Liver (tissue), 9 donors: Measurements from ENCODE around the gene CEP120. TPM values are rescaled to one million over a fixed set of nuclear protein-coding genes. Genes with fewer than 3 reads are reported as not detected.
"Not testable (repeated sequence)": the region's sequence is repeated elsewhere in the genome, so short reads cannot be mapped to it uniquely, and the experiment has no call there.

Experiments
- DNase-seq: peaks from one replicate; pipeline ENCODE4 v3.0.0-alpha.2; 2017; ENCODE audit warnings: low spot score
- H3K27ac ChIP-seq, 2 donors: one replicate each; pipeline ENCODE4 v1.7.0; 2013; ENCODE audit warnings: inconsistent platforms in 2 of 2, low read length in 2 of 2, control low read depth in 1 of 2, low read depth in 1 of 2, mild to moderate bottlenecking in 1 of 2
- H3K27me3 ChIP-seq, 4 donors: one replicate each; pipeline versions ENCODE4 v1.6.1 to v1.7.0; 2013; ENCODE audit warnings: low read length in 3 of 4, inconsistent platforms in 1 of 4, mild to moderate bottlenecking in 1 of 4, moderate library complexity in 1 of 4; ENCODE audit not compliant: control insufficient read depth in 4 of 4, insufficient read depth in 4 of 4
- H3K36me3 ChIP-seq, 4 donors: one replicate each; pipeline versions ENCODE4 v1.6.1 to v1.7.0; 2013; ENCODE audit warnings: low read length in 3 of 4, mild to moderate bottlenecking in 3 of 4, low read depth in 1 of 4, moderate library complexity in 1 of 4; ENCODE audit not compliant: control insufficient read depth in 4 of 4, insufficient read depth in 3 of 4
- H3K4me1 ChIP-seq, 4 donors: one replicate each; pipeline versions ENCODE4 v1.6.1 to v1.7.0; 2013; ENCODE audit warnings: low read length in 3 of 4, mild to moderate bottlenecking in 3 of 4, moderate library complexity in 1 of 4; ENCODE audit not compliant: control insufficient read depth in 4 of 4, insufficient read depth in 4 of 4
- H3K4me3 ChIP-seq, 3 donors: one replicate each; pipeline versions ENCODE4 v1.6.1 to v1.7.0; 2013; ENCODE audit warnings: low read length in 3 of 3, control low read depth in 1 of 3, low read depth in 1 of 3, mild to moderate bottlenecking in 1 of 3
- H3K9ac ChIP-seq, 2 donors: one replicate each; pipeline ENCODE4 v1.7.0; 2013; ENCODE audit warnings: low read length in 2 of 2, mild to moderate bottlenecking in 2 of 2, moderate library complexity in 2 of 2, control low read depth in 1 of 2, low read depth in 1 of 2
- H3K9me3 ChIP-seq, 4 donors: one replicate each; pipeline versions ENCODE4 v1.6.1 to v1.7.0; 2013; ENCODE audit warnings: low read length in 3 of 4; ENCODE audit not compliant: control insufficient read depth in 4 of 4
- EGR1 ChIP-seq, 2 donors: IDR thresholded peaks; 2 replicates each; pipeline ENCODE4 v1.6.1; 2016 to 2018; ENCODE audit warnings: antibody characterized with exemption in 2 of 2, low read depth in 2 of 2
- FOXA1 ChIP-seq: IDR thresholded peaks from 2 replicates; pipeline ENCODE4 v1.6.1; 2016; ENCODE audit warnings: antibody characterized with exemption
- FOXA2 ChIP-seq: IDR thresholded peaks from 2 replicates; pipeline ENCODE4 v1.6.1; 2016; ENCODE audit warnings: antibody characterized with exemption
- GABPA ChIP-seq, 2 donors: IDR thresholded peaks in 1 of 2; conservative IDR thresholded peaks in 1 of 2; 2 replicates each; pipeline ENCODE4 v1.6.1; 2016; ENCODE audit warnings: antibody characterized with exemption in 2 of 2, mild to moderate bottlenecking in 1 of 2, moderate library complexity in 1 of 2
- HNF4A ChIP-seq, 2 donors: conservative IDR thresholded peaks; 2 replicates each; pipeline ENCODE4 v1.6.1; 2016; ENCODE audit warnings: antibody characterized with exemption in 2 of 2, mild to moderate bottlenecking in 2 of 2
- HNF4G ChIP-seq: IDR thresholded peaks from 2 replicates; pipeline ENCODE4 v1.6.1; 2016; ENCODE audit warnings: antibody characterized with exemption
- JUND ChIP-seq, 2 donors: IDR thresholded peaks; 2 replicates each; pipeline ENCODE4 v1.6.1; 2016; ENCODE audit warnings: antibody characterized with exemption in 2 of 2
- NR2F2 ChIP-seq: IDR thresholded peaks from 2 replicates; pipeline ENCODE4 v1.6.1; 2016; ENCODE audit warnings: antibody characterized with exemption
- RAD21 ChIP-seq, 2 donors: IDR thresholded peaks; 2 replicates each; pipeline ENCODE4 v1.6.1; 2016; ENCODE audit warnings: antibody characterized with exemption in 2 of 2, mild to moderate bottlenecking in 2 of 2
- RXRA ChIP-seq, 2 donors: IDR thresholded peaks; 2 replicates each; pipeline ENCODE4 v1.6.1; 2017 to 2018; ENCODE audit warnings: antibody characterized with exemption in 2 of 2, mild to moderate bottlenecking in 1 of 2
- SP1 ChIP-seq: IDR thresholded peaks from 2 replicates; pipeline ENCODE4 v1.6.1; 2018; ENCODE audit warnings: antibody characterized with exemption, mild to moderate bottlenecking
- TAF1 ChIP-seq: conservative IDR thresholded peaks from 2 replicates; pipeline ENCODE4 v1.6.1; 2016; ENCODE audit warnings: antibody characterized with exemption, mild to moderate bottlenecking
- YY1 ChIP-seq: IDR thresholded peaks from 2 replicates; pipeline ENCODE4 v1.6.1; 2016; ENCODE audit warnings: antibody characterized with exemption, mild to moderate bottlenecking
- WGBS: extraction: QIAGEN DNeasy Blood & Tissue Kit; methylation state at CpG from one replicate; pipeline ENCODE4 v1.1.7; 2013; 5-methylcytosine and 5-hydroxymethylcytosine counted together
- polyA plus RNA-seq, 2 donors: library from polyadenylated mRNA; stranded (reverse) in 1 of 2; unstranded in 1 of 2; fragments of 200-250 nt in 1 of 2; fragments of >200 nt in 1 of 2; fragmentation: Nextera tagmentation in 1 of 2; extraction: Ambion mirVana in 1 of 2; gene quantifications; one replicate each; pipeline versions ENCODE4 v1.2.1 to v1.2.3, GENCODE V29; 2013 to 2015
- total RNA-seq, 2 donors: library from RNA; depleted of rRNA; stranded (reverse); fragments of >200 nt; gene quantifications; one replicate each; pipeline ENCODE4 v1.2.3, GENCODE V29; 2014
- TF ChIP-seq, protein P1 (sequence below): IDR thresholded peaks from 2 replicates; pipeline ENCODE4 v1.6.1; 2016; ENCODE audit warnings: antibody characterized with exemption
- TF ChIP-seq, protein P2 (sequence below): IDR thresholded peaks from 2 replicates; pipeline ENCODE4 v1.6.1; 2016; ENCODE audit warnings: antibody characterized with exemption
- TF ChIP-seq, protein P3 (sequence below): IDR thresholded peaks from 2 replicates; pipeline ENCODE4 v1.6.1; 2016; ENCODE audit warnings: antibody characterized with exemption
- TF ChIP-seq, protein P4 (sequence below): fragments of 150-350 bp; IDR thresholded peaks from 2 replicates; pipeline ENCODE4 v1.5.1; 2017; ENCODE audit warnings: improper control_type of control experiment, low read depth, low read length; ENCODE audit not compliant: missing input control
- TF ChIP-seq, protein P5 (sequence below): IDR thresholded peaks from 2 replicates; pipeline ENCODE4 v1.6.1; 2016; ENCODE audit warnings: antibody characterized with exemption, mild to moderate bottlenecking
- donor health status: healthy.
- donor health status: healthy.
- donor health status: healthy.
- donor health status: healthy.
- donor health status: healthy.

Gene CEP120
- total and polyA plus RNA-seq, 4 donors = 2.1 to 11.0 (median 6.7) TPM

DNA sequence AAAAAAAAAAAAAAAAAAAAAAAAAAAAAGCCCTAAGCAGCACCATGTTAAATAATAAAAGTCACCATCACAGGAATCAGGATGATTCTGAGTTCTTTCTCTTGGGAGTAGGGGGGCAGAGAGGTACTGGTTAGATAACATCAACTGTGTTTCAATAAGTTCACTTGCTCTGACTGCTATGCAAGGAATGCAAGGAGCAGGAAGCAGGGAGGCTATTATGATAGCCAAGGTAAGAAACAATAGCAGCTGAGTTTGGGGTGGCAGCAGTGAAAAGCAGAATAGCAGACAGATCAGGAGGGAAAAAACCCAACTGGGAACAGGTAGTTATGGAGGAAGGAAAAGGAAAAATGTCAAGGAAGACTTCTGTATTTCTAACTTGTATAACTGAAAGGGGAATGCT, 8.2 kb downstream of the CEP120 start (continued):
- TF ChIP-seq, protein P1, sequence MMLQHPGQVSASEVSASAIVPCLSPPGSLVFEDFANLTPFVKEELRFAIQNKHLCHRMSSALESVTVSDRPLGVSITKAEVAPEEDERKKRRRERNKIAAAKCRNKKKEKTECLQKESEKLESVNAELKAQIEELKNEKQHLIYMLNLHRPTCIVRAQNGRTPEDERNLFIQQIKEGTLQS = no peak
- no peak for TF ChIP-seq FOXA1

DNA sequence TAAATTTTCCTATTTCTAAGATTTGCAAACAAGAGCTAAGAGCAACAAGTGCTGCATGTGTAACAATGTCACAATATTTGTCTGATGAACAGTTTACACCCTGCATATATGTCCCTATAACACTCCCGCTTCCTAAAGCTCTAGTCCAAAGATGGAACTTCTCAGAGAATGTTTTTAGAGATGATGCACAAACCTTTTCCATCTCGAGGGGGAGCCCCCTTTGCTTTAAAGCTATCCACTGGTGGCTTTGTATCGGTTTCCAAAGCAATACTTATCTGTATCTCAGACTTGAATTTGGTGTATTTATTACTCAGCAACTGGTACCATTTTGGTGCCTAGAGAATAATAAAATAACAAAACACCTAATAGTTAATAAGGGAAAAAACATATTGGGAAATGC, 11.0 kb downstream of the CEP120 start:
- Histone ChIP-seq H3K9me3 (no peaks in the 10 kb centered on the region), H3K27ac (no peak overlapping the region), H3K36me3 (peaks cover 4 to 27% (median 12%) of the 10 kb centered on the region in 4 donors), H3K27me3 (no peaks in the 10 kb centered on the region), H3K4me3 (no peak overlapping the region), H3K9ac (no peak overlapping the region), H3K4me1 (no peaks in the 10 kb centered on the region)
- WGBS = 93% methylated on average over 3 of the region's 3 CpGs
- TF ChIP-seq SP1 = no peak
- TF ChIP-seq GABPA (IDR thresholded peaks at IDR 0.05 in 1 of 2, conservative IDR thresholded peaks at IDR 0.05 in 1 of 2) = no peak
- DNase-seq = no peak

DNA sequence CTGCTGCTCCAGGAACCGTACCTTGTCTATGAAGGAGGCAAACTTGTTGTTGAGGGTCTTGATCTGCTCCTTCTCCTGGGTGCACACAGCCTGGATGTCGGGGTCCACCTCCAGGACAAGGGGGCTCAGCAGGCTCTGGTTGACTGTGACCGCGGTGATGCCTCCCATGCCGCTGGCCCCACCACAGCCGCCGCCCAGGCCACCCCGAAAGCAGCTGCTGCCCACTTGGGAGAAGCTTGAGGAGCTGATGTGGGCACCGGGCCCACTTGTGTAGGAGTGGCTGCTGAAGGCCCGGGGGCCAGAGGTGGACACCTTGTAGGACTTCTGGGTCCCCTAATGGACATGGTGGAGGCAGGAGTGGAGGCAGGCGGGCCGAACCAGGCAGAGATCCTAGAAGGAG, 21.2 kb downstream of the CEP120 start:
- not testable (repeated sequence) for H3K4me1 ChIP-seq, H3K9ac ChIP-seq, H3K4me3 ChIP-seq, H3K27me3 ChIP-seq, DNase-seq, H3K27ac ChIP-seq, H3K9me3 ChIP-seq
- 89% methylated on average over 12 of the region's 12 CpGs for WGBS
- peaks cover 2 to 21% (median 12%) of the 10 kb centered on the region in 4 donors for H3K36me3 ChIP-seq

DNA sequence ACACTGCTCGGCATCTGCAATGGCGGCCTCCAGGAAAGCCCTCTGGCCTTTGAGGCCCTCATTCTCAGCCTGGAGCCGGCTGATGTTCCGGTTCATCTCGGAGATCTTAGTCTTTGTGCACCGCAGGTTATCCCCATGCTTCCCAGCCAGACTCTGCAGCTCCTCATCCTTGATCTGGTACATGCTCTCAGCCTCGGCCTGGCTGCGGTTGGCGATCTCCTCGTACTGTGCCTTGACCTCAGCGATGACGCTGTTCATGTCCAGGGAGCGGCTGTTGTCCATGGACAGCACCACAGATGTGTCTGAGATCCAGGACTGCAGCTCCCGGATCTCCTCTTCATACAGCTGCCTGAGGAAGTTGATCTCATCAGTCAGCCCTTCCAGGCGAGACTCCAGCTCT, 21.9 kb downstream of the CEP120 start:
- H3K9ac ChIP-seq = no peak overlapping the region
- DNase-seq = no peak
- no peak overlapping the region for H3K27ac ChIP-seq
- 94% methylated on average over 15 of the region's 15 CpGs for WGBS
- no peaks in the 10 kb centered on the region for H3K27me3 ChIP-seq
- no peaks in the 10 kb centered on the region for H3K9me3 ChIP-seq
- no peak overlapping the region for H3K4me3 ChIP-seq
- TF ChIP-seq, protein P2, sequence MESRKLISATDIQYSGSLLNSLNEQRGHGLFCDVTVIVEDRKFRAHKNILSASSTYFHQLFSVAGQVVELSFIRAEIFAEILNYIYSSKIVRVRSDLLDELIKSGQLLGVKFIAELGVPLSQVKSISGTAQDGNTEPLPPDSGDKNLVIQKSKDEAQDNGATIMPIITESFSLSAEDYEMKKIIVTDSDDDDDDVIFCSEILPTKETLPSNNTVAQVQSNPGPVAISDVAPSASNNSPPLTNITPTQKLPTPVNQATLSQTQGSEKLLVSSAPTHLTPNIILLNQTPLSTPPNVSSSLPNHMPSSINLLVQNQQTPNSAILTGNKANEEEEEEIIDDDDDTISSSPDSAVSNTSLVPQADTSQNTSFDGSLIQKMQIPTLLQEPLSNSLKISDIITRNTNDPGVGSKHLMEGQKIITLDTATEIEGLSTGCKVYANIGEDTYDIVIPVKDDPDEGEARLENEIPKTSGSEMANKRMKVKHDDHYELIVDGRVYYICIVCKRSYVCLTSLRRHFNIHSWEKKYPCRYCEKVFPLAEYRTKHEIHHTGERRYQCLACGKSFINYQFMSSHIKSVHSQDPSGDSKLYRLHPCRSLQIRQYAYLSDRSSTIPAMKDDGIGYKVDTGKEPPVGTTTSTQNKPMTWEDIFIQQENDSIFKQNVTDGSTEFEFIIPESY = no peak
- TF ChIP-seq NR2F2 (no peak), RAD21 (IDR thresholded peaks at IDR 0.05) (no peak), HNF4A (conservative IDR thresholded peaks at IDR 0.05) (no peak), SP1 (no peak), HNF4G (no peak), JUND (IDR thresholded peaks at IDR 0.05) (no peak), EGR1 (IDR thresholded peaks at IDR 0.05; ENCODE audit: low read depth in 2 of 2) (no peak), RXRA (IDR thresholded peaks at IDR 0.05) (no peak), FOXA2 (no peak), FOXA1 (no peak), TAF1 (no peak), YY1 (no peak), GABPA (IDR thresholded peaks at IDR 0.05 in 1 of 2, conservative IDR thresholded peaks at IDR 0.05 in 1 of 2) (no peak)
- TF ChIP-seq, protein P1 = no peak
- TF ChIP-seq, protein P3, sequence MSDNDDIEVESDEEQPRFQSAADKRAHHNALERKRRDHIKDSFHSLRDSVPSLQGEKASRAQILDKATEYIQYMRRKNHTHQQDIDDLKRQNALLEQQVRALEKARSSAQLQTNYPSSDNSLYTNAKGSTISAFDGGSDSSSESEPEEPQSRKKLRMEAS = no peak
- TF ChIP-seq, protein P4, sequence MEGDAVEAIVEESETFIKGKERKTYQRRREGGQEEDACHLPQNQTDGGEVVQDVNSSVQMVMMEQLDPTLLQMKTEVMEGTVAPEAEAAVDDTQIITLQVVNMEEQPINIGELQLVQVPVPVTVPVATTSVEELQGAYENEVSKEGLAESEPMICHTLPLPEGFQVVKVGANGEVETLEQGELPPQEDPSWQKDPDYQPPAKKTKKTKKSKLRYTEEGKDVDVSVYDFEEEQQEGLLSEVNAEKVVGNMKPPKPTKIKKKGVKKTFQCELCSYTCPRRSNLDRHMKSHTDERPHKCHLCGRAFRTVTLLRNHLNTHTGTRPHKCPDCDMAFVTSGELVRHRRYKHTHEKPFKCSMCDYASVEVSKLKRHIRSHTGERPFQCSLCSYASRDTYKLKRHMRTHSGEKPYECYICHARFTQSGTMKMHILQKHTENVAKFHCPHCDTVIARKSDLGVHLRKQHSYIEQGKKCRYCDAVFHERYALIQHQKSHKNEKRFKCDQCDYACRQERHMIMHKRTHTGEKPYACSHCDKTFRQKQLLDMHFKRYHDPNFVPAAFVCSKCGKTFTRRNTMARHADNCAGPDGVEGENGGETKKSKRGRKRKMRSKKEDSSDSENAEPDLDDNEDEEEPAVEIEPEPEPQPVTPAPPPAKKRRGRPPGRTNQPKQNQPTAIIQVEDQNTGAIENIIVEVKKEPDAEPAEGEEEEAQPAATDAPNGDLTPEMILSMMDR = no peak
- TF ChIP-seq, protein P5, sequence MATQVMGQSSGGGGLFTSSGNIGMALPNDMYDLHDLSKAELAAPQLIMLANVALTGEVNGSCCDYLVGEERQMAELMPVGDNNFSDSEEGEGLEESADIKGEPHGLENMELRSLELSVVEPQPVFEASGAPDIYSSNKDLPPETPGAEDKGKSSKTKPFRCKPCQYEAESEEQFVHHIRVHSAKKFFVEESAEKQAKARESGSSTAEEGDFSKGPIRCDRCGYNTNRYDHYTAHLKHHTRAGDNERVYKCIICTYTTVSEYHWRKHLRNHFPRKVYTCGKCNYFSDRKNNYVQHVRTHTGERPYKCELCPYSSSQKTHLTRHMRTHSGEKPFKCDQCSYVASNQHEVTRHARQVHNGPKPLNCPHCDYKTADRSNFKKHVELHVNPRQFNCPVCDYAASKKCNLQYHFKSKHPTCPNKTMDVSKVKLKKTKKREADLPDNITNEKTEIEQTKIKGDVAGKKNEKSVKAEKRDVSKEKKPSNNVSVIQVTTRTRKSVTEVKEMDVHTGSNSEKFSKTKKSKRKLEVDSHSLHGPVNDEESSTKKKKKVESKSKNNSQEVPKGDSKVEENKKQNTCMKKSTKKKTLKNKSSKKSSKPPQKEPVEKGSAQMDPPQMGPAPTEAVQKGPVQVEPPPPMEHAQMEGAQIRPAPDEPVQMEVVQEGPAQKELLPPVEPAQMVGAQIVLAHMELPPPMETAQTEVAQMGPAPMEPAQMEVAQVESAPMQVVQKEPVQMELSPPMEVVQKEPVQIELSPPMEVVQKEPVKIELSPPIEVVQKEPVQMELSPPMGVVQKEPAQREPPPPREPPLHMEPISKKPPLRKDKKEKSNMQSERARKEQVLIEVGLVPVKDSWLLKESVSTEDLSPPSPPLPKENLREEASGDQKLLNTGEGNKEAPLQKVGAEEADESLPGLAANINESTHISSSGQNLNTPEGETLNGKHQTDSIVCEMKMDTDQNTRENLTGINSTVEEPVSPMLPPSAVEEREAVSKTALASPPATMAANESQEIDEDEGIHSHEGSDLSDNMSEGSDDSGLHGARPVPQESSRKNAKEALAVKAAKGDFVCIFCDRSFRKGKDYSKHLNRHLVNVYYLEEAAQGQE = no peak
- H3K36me3 ChIP-seq = peaks cover 2 to 28% (median 14%) of the 10 kb centered on the region in 4 donors
- no peaks in the 10 kb centered on the region for H3K4me1 ChIP-seq
